HEK293 (cell line): ENCODE data around the gene ATP8A1.

ENCODE experiments used
- FEZF1 ChIP-seq: fragments of 450-650 bp; formaldehyde crosslinking; IDR thresholded peaks from 2 replicates; pipeline ENCODE4 v1.5.1; 2016; ENCODE audit warnings: missing biosample characterization, missing genetic modification characterization
- HOXA7 ChIP-seq: sonication (generic); formaldehyde crosslinking; IDR thresholded peaks from 2 replicates; pipeline ENCODE4 v1.8.1; 2022; ENCODE audit warnings: missing genetic modification reagents, borderline replicate concordance
- KLF1 ChIP-seq: fragments of 450-650 bp; formaldehyde crosslinking; IDR thresholded peaks from 2 replicates; pipeline ENCODE4 v1.5.1; 2016; ENCODE audit warnings: missing biosample characterization, missing genetic modification characterization
- OSR2 ChIP-seq: fragments of 450-650 bp; formaldehyde crosslinking; IDR thresholded peaks from 2 replicates; pipeline ENCODE4 v1.5.1; 2016; ENCODE audit warnings: missing biosample characterization, missing genetic modification characterization
- RBAK ChIP-seq: fragments of 450-650 bp; formaldehyde crosslinking; IDR thresholded peaks from 2 replicates; pipeline ENCODE4 v1.5.1; 2016; ENCODE audit warnings: missing biosample characterization, missing genetic modification characterization
- SETDB1 ChIP-seq: IDR thresholded peaks from one replicate; pipeline ENCODE4 v1.6.1; 2017; ENCODE audit warnings: mild to moderate bottlenecking, low read length, moderate library complexity, mixed read lengths; ENCODE audit not compliant: insufficient read length
- SP7 ChIP-seq: fragments of 450-650 bp; formaldehyde crosslinking; IDR thresholded peaks from 2 replicates; pipeline ENCODE4 v1.5.1; 2016; ENCODE audit warnings: missing biosample characterization, missing genetic modification characterization
- ZBTB20 ChIP-seq: fragments of 450-650 bp; formaldehyde crosslinking; IDR thresholded peaks from 2 replicates; pipeline ENCODE4 v1.5.1; 2016; ENCODE audit warnings: missing biosample characterization, missing genetic modification characterization
- ZBTB48 ChIP-seq: fragments of 450-650 bp; formaldehyde crosslinking; IDR thresholded peaks from 2 replicates; pipeline ENCODE4 v1.5.1; 2016; ENCODE audit warnings: missing biosample characterization, missing genetic modification characterization
- ZNF292 ChIP-seq: fragments of 450-650 bp; formaldehyde crosslinking; IDR thresholded peaks from 2 replicates; pipeline ENCODE4 v1.5.1; 2016; ENCODE audit warnings: low read depth, missing biosample characterization, missing genetic modification characterization, borderline replicate concordance
- ZNF335 ChIP-seq: fragments of 450-650 bp; formaldehyde crosslinking; conservative IDR thresholded peaks from 2 replicates; pipeline ENCODE4 v1.5.1; 2016; ENCODE audit warnings: missing biosample characterization, missing genetic modification characterization
- ZNF37A ChIP-seq: fragments of 450-650 bp; IDR thresholded peaks from 2 replicates; pipeline ENCODE4 v1.5.1; 2018; ENCODE audit warnings: missing biosample characterization, missing genetic modification characterization
- ZNF549 ChIP-seq: fragments of 450-650 bp; IDR thresholded peaks from 2 replicates; pipeline ENCODE4 v1.5.1; 2018; ENCODE audit warnings: missing biosample characterization, missing genetic modification characterization, mild to moderate bottlenecking, inconsistent platforms, moderate library complexity
- ZNF571 ChIP-seq: fragments of 450-650 bp; formaldehyde crosslinking; IDR thresholded peaks from 2 replicates; pipeline ENCODE4 v1.5.0; 2017; ENCODE audit warnings: missing biosample characterization, missing genetic modification characterization
- ZNF623 ChIP-seq: fragments of 450-650 bp; formaldehyde crosslinking; IDR thresholded peaks from 2 replicates; pipeline ENCODE4 v1.5.1; 2016; ENCODE audit warnings: missing biosample characterization, missing genetic modification characterization
- ZNF624 ChIP-seq: fragments of 450-650 bp; formaldehyde crosslinking; IDR thresholded peaks from 2 replicates; pipeline ENCODE4 v1.5.1; 2017; ENCODE audit warnings: missing biosample characterization, missing genetic modification characterization
- ZNF701 ChIP-seq: fragments of 450-650 bp; formaldehyde crosslinking; IDR thresholded peaks from 2 replicates; pipeline ENCODE4 v1.5.1; 2016; ENCODE audit warnings: missing biosample characterization, missing genetic modification characterization
- ZNF843 ChIP-seq: fragments of 450-650 bp; formaldehyde crosslinking; IDR thresholded peaks from 2 replicates; pipeline ENCODE4 v1.5.1; 2016; ENCODE audit warnings: missing biosample characterization, missing genetic modification characterization
- ZXDB ChIP-seq: fragments of 450-650 bp; formaldehyde crosslinking; IDR thresholded peaks from 2 replicates; pipeline ENCODE4 v1.5.1; 2016; ENCODE audit warnings: missing biosample characterization, missing genetic modification characterization
- TF ChIP-seq, protein P1 (sequence below): fragments of 450-650 bp; formaldehyde crosslinking; IDR thresholded peaks from 2 replicates; pipeline ENCODE4 v1.5.1; 2016; ENCODE audit warnings: missing biosample characterization, missing genetic modification characterization
- TF ChIP-seq, protein P2 (sequence below): sonication (generic); formaldehyde crosslinking; IDR thresholded peaks from 2 replicates; pipeline ENCODE4 v1.8.1; 2022; ENCODE audit warnings: mild to moderate bottlenecking, moderate library complexity, missing genetic modification reagents
- TF ChIP-seq, protein P3 (sequence below): fragments of 450-650 bp; formaldehyde crosslinking; IDR thresholded peaks from 2 replicates; pipeline ENCODE4 v1.5.1; 2017; ENCODE audit warnings: missing biosample characterization, missing genetic modification characterization
- TF ChIP-seq, protein P4 (sequence below): fragments of 450-650 bp; formaldehyde crosslinking; IDR thresholded peaks from 2 replicates; pipeline ENCODE4 v1.5.1; 2016; ENCODE audit warnings: missing biosample characterization, missing genetic modification characterization, borderline replicate concordance
- TF ChIP-seq, protein P5 (sequence below): fragments of 450-650 bp; formaldehyde crosslinking; IDR thresholded peaks from 2 replicates; pipeline ENCODE4 v1.5.1; 2016; ENCODE audit warnings: missing biosample characterization, missing genetic modification characterization
- TF ChIP-seq, protein P6 (sequence below): fragments of 450-650 bp; formaldehyde crosslinking; IDR thresholded peaks from 2 replicates; pipeline ENCODE4 v1.5.1; 2016; ENCODE audit warnings: missing biosample characterization, missing genetic modification characterization

The ATP8A1 gene

DNA sequence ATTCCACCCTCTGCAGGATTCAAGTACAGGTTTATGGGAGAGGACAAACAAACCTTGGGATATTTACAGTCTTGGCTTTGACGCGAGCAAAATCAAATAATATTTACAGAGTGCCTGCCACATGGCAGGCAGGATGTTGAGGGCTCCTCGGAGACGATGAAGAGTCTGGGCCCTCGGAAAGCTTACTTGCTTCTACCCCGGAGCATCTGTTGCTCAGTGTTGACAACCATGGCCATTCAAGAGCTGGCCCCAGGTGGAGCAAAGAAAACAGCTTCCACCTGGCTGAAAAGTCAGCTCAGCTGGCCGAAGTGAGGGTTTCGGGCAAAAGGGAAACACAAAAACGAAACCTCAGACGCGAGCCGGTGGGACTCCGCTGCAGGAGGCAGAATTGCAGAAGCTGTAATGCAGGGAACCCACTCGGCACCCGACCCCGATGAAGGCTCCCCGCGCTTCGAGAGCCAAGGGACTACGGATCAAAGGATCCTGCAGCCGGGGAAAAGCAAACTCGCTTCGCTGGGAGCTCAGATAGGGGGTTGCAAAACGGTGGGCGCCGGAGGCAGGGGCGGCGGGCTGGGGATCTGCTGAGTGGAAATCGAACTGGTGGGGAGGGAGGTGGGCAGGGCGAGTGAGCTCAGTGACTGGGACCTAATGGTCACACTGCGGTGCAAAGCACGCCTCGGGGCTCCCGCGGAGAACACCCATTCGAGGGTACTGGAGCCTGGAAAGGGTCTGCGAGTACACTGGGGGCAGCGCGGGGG is 805 bp downstream of the ATP8A1 start (continued):
- TF ChIP-seq, protein P1, sequence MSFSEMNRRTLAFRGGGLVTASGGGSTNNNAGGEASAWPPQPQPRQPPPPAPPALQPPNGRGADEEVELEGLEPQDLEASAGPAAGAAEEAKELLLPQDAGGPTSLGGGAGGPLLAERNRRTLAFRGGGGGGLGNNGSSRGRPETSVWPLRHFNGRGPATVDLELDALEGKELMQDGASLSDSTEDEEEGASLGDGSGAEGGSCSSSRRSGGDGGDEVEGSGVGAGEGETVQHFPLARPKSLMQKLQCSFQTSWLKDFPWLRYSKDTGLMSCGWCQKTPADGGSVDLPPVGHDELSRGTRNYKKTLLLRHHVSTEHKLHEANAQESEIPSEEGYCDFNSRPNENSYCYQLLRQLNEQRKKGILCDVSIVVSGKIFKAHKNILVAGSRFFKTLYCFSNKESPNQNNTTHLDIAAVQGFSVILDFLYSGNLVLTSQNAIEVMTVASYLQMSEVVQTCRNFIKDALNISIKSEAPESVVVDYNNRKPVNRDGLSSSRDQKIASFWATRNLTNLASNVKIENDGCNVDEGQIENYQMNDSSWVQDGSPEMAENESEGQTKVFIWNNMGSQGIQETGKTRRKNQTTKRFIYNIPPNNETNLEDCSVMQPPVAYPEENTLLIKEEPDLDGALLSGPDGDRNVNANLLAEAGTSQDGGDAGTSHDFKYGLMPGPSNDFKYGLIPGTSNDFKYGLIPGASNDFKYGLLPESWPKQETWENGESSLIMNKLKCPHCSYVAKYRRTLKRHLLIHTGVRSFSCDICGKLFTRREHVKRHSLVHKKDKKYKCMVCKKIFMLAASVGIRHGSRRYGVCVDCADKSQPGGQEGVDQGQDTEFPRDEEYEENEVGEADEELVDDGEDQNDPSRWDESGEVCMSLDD: no peak
- no peak for TF ChIP-seq ZNF571 (tag by site-specific recombination)
- TF ChIP-seq OSR2 (tag by site-specific recombination): no peak
- TF ChIP-seq ZNF335: peak; percentile 38; the same call in 1 of the 2 replicates
- no peak for TF ChIP-seq FEZF1 (tag by site-specific recombination)
- TF ChIP-seq ZNF292: no peak
- TF ChIP-seq, protein P2, sequence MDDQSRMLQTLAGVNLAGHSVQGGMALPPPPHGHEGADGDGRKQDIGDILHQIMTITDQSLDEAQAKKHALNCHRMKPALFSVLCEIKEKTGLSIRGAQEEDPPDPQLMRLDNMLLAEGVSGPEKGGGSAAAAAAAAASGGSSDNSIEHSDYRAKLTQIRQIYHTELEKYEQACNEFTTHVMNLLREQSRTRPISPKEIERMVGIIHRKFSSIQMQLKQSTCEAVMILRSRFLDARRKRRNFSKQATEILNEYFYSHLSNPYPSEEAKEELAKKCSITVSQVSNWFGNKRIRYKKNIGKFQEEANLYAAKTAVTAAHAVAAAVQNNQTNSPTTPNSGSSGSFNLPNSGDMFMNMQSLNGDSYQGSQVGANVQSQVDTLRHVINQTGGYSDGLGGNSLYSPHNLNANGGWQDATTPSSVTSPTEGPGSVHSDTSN (CRISPR knock-in tag): no peak
- TF ChIP-seq ZNF623 (tag by site-specific recombination): no peak
- no peak for TF ChIP-seq ZNF37A (tag by site-specific recombination)
- peak; percentile 59; the same call in 1 of the 2 replicates for TF ChIP-seq ZBTB20 (tag by site-specific recombination)
- TF ChIP-seq ZNF624 (tag by site-specific recombination): no peak
- TF ChIP-seq, protein P3, sequence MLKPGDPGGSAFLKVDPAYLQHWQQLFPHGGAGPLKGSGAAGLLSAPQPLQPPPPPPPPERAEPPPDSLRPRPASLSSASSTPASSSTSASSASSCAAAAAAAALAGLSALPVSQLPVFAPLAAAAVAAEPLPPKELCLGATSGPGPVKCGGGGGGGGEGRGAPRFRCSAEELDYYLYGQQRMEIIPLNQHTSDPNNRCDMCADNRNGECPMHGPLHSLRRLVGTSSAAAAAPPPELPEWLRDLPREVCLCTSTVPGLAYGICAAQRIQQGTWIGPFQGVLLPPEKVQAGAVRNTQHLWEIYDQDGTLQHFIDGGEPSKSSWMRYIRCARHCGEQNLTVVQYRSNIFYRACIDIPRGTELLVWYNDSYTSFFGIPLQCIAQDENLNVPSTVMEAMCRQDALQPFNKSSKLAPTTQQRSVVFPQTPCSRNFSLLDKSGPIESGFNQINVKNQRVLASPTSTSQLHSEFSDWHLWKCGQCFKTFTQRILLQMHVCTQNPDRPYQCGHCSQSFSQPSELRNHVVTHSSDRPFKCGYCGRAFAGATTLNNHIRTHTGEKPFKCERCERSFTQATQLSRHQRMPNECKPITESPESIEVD (tag by site-specific recombination): no peak
- TF ChIP-seq ZNF549 (tag by site-specific recombination): no peak
- no peak; the same call in 1 of the 2 replicates for TF ChIP-seq ZBTB48 (tag by site-specific recombination)
- no peak for TF ChIP-seq RBAK
- peak; percentile 13; the same call in 1 of the 2 replicates for TF ChIP-seq SP7
- TF ChIP-seq, protein P4, sequence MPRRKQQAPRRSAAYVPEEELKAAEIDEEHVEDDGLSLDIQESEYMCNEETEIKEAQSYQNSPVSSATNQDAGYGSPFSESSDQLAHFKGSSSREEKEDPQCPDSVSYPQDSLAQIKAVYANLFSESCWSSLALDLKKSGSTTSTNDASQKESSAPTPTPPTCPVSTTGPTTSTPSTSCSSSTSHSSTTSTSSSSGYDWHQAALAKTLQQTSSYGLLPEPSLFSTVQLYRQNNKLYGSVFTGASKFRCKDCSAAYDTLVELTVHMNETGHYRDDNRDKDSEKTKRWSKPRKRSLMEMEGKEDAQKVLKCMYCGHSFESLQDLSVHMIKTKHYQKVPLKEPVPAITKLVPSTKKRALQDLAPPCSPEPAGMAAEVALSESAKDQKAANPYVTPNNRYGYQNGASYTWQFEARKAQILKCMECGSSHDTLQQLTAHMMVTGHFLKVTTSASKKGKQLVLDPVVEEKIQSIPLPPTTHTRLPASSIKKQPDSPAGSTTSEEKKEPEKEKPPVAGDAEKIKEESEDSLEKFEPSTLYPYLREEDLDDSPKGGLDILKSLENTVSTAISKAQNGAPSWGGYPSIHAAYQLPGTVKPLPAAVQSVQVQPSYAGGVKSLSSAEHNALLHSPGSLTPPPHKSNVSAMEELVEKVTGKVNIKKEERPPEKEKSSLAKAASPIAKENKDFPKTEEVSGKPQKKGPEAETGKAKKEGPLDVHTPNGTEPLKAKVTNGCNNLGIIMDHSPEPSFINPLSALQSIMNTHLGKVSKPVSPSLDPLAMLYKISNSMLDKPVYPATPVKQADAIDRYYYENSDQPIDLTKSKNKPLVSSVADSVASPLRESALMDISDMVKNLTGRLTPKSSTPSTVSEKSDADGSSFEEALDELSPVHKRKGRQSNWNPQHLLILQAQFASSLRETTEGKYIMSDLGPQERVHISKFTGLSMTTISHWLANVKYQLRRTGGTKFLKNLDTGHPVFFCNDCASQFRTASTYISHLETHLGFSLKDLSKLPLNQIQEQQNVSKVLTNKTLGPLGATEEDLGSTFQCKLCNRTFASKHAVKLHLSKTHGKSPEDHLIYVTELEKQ: no peak
- TF ChIP-seq, protein P5, sequence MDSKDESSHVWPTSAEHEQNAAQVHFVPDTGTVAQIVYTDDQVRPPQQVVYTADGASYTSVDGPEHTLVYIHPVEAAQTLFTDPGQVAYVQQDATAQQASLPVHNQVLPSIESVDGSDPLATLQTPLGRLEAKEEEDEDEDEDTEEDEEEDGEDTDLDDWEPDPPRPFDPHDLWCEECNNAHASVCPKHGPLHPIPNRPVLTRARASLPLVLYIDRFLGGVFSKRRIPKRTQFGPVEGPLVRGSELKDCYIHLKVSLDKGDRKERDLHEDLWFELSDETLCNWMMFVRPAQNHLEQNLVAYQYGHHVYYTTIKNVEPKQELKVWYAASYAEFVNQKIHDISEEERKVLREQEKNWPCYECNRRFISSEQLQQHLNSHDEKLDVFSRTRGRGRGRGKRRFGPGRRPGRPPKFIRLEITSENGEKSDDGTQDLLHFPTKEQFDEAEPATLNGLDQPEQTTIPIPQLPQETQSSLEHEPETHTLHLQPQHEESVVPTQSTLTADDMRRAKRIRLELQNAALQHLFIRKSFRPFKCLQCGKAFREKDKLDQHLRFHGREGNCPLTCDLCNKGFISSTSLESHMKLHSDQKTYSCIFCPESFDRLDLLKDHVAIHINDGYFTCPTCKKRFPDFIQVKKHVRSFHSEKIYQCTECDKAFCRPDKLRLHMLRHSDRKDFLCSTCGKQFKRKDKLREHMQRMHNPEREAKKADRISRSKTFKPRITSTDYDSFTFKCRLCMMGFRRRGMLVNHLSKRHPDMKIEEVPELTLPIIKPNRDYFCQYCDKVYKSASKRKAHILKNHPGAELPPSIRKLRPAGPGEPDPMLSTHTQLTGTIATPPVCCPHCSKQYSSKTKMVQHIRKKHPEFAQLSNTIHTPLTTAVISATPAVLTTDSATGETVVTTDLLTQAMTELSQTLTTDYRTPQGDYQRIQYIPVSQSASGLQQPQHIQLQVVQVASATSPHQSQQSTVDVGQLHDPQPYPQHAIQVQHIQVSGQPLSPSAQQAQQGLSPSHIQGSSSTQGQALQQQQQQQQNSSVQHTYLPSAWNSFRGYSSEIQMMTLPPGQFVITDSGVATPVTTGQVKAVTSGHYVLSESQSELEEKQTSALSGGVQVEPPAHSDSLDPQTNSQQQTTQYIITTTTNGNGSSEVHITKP: no peak
- no peak for TF ChIP-seq KLF1 (tag by site-specific recombination)
- TF ChIP-seq ZNF843 (tag by site-specific recombination): no peak
- no peak for TF ChIP-seq ZXDB (tag by site-specific recombination)
- no peak for TF ChIP-seq HOXA7 (CRISPR knock-in tag)
- no peak for TF ChIP-seq SETDB1
- TF ChIP-seq, protein P6, sequence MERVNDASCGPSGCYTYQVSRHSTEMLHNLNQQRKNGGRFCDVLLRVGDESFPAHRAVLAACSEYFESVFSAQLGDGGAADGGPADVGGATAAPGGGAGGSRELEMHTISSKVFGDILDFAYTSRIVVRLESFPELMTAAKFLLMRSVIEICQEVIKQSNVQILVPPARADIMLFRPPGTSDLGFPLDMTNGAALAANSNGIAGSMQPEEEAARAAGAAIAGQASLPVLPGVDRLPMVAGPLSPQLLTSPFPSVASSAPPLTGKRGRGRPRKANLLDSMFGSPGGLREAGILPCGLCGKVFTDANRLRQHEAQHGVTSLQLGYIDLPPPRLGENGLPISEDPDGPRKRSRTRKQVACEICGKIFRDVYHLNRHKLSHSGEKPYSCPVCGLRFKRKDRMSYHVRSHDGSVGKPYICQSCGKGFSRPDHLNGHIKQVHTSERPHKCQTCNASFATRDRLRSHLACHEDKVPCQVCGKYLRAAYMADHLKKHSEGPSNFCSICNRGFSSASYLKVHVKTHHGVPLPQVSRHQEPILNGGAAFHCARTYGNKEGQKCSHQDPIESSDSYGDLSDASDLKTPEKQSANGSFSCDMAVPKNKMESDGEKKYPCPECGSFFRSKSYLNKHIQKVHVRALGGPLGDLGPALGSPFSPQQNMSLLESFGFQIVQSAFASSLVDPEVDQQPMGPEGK (tag by site-specific recombination): peak; percentile 35; the same call in 1 of the 2 replicates
- no peak for TF ChIP-seq ZNF701 (tag by site-specific recombination)
